Stimulated activated effector memory CD8-positive, alpha-beta T cell treated with anti-CD3 and anti-CD28 coated beads, Interleukin-12 subunit alpha, Interleukin-12 subunit beta, amount 100 ng/mL, for 72 hours (primary cell): ENCODE measurements around the gene CASP8AP2.
"Not testable (repeated sequence)": the region's sequence is repeated elsewhere in the genome, so short reads cannot be mapped to it uniquely, and the experiment has no call there.

Source experiments
- ATAC-seq: fragments of 150-1000 bp; cut with Tn5 transposase; 2 replicates; pipeline ENCODE4 v1.10.0; 2021
- DNase-seq, 2 donors: peaks; one replicate each; pipeline ENCODE4 v3.0.0; 2021 to 2022; ENCODE audit warnings: low spot score in 2 of 2
- H3K27ac Mint-ChIP-seq: one replicate; pipeline ENCODE4 v1.8.0; 2022; ENCODE audit warnings: mild to moderate bottlenecking, mixed read lengths
- H3K36me3 Mint-ChIP-seq: one replicate; pipeline ENCODE4 v1.8.0; 2022; ENCODE audit warnings: mild to moderate bottlenecking, mixed read lengths
- H3K4me1 Mint-ChIP-seq: one replicate; pipeline ENCODE4 v1.8.0; 2022; ENCODE audit warnings: mixed read lengths
- H3K4me3 Mint-ChIP-seq: one replicate; pipeline ENCODE4 v1.8.0; 2022; ENCODE audit warnings: mild to moderate bottlenecking, mixed read lengths
- H3K9me3 Mint-ChIP-seq: one replicate; pipeline ENCODE4 v1.8.0; 2022; ENCODE audit warnings: mixed read lengths

Gene CASP8AP2

DNA sequence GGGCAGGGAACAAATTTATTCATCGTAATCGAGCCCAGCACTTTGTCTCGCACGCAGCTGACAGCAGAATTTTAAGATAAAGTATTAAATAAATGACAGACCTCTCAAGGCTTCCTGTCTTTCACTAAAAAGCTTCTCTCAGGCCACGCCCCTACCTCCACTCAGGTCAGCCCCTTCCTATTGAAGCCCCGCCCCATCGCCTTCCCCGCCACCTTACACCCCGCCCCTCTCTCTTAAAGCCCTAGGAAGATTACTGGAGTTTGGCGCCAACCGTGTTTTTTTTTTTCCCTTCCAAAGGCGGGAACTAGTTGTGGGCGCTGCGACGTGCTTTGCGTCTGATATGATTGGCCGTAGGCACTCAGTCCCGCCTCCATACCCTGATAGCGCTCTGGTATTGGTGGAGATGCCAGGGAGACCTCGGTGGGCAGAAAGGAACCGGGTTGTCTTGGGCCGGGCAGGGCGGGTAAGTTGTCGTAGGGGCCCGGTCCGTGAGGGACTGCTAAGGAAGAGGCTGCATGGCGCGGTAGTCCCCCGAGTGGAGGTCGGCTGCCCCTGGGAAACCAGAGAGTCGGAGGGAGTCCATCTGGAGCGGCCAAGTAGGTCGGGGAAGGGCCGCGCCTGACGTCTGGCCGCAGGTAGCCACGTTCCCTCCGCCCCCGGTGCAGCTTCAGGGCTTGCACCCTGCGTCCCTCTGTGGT, at the start of gene CASP8AP2:
CASP8AP2 (plus strand) TSS at position 409 of the 698 bp plus-strand sequence.
- DNase-seq (peak; percentile 71 to 94), ATAC-seq (peak; percentile 98)
- Mint-ChIP-seq H3K36me3 (peaks cover 48% of the 10 kb centered on the region), H3K4me1 (peaks cover 22% of the 10 kb centered on the region), H3K27ac (peak within 1 kb of the TSS; percentile 95), H3K4me3 (peak within 1 kb of the TSS; percentile 97), H3K9me3 (no peaks in the 10 kb centered on the region)

- H3K9me3 Mint-ChIP-seq = no peaks in the 10 kb centered on the region
- no peak overlapping the region for H3K4me3 Mint-ChIP-seq
- H3K27ac Mint-ChIP-seq = no peak overlapping the region
- DNase-seq (no peak), ATAC-seq (no peak)
- peaks cover 93% of the 10 kb centered on the region for H3K36me3 Mint-ChIP-seq
- no peaks in the 10 kb centered on the region for H3K4me1 Mint-ChIP-seq
Observed at GRCh38 chr6:89781070-89782034, 48.3 kb upstream of the CASP8AP2 start.

GRCh38 chr6:89782222-89782621, 47.5 kb upstream of the CASP8AP2 start:
- DNase-seq = no peak
- H3K4me3 Mint-ChIP-seq = no peak overlapping the region
- no peak overlapping the region for H3K27ac Mint-ChIP-seq
- H3K9me3 Mint-ChIP-seq = no peaks in the 10 kb centered on the region
- no peak for ATAC-seq
- no peaks in the 10 kb centered on the region for H3K4me1 Mint-ChIP-seq
- H3K36me3 Mint-ChIP-seq = peaks cover 96% of the 10 kb centered on the region

- H3K27ac Mint-ChIP-seq, H3K9me3 Mint-ChIP-seq, DNase-seq, H3K4me1 Mint-ChIP-seq, ATAC-seq, H3K4me3 Mint-ChIP-seq: not testable (repeated sequence)
- H3K36me3 Mint-ChIP-seq = peaks cover 100% of the 10 kb centered on the region
Observed at GRCh38 chr6:89783293-89783692, 46.4 kb upstream of the CASP8AP2 start.

DNA sequence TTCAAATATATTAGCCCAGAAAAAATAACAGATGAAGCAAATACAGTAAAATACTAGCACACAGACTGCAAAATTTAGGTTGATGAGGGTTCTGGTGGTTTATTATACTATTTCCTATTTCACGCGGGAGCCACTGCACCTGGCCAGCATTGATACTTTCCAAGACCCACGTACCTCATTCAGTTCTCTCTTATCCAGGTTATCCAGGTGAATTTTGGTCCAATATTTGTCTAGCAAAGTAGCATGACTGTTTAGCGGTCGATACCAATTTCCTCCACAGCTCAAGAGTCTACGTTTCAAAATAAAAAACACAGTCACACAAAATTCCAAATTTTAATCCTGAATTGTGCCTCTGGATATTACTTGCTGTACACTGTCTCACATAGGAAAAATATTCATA, 44.8 kb upstream of the CASP8AP2 start:
- Mint-ChIP-seq H3K4me1 (no peaks in the 10 kb centered on the region), H3K4me3 (no peak overlapping the region), H3K9me3 (no peaks in the 10 kb centered on the region), H3K27ac (no peak overlapping the region), H3K36me3 (peaks cover 100% of the 10 kb centered on the region)
- DNase-seq = no peak
- no peak for ATAC-seq

GRCh38 chr6:89786970-89787369, 42.7 kb upstream of the CASP8AP2 start:
- Mint-ChIP-seq H3K4me3 (no peak overlapping the region), H3K36me3 (peaks cover 100% of the 10 kb centered on the region), H3K27ac (no peak overlapping the region), H3K4me1 (no peaks in the 10 kb centered on the region), H3K9me3 (no peaks in the 10 kb centered on the region)
- no peak for DNase-seq
- ATAC-seq = no peak

- H3K27ac Mint-ChIP-seq = peak overlapping the region; percentile 17
- no peak for DNase-seq
- H3K9me3 Mint-ChIP-seq = no peaks in the 10 kb centered on the region
- ATAC-seq = no peak
- peaks cover under 1% of the 10 kb centered on the region for H3K4me1 Mint-ChIP-seq
- H3K4me3 Mint-ChIP-seq = no peak overlapping the region
- H3K36me3 Mint-ChIP-seq = peaks cover 100% of the 10 kb centered on the region
Observed at GRCh38 chr6:89787660-89788328, 41.9 kb upstream of the CASP8AP2 start.

- no peak for ATAC-seq
Observed at GRCh38 chr6:89789980-89790379, 39.7 kb upstream of the CASP8AP2 start.

GRCh38 chr6:89790403-89790802, 39.3 kb upstream of the CASP8AP2 start:
- DNase-seq = no peak
- no peak for ATAC-seq
- H3K4me3 Mint-ChIP-seq = no peak overlapping the region
- H3K27ac Mint-ChIP-seq = no peak overlapping the region
- peaks cover 26% of the 10 kb centered on the region for H3K4me1 Mint-ChIP-seq
- no peaks in the 10 kb centered on the region for H3K9me3 Mint-ChIP-seq
- peaks cover 99% of the 10 kb centered on the region for H3K36me3 Mint-ChIP-seq

More at GRCh38 chr6:89789980-89790379, 39.7 kb upstream of the CASP8AP2 start:
- peaks cover 99% of the 10 kb centered on the region for H3K36me3 Mint-ChIP-seq
- peaks cover 22% of the 10 kb centered on the region for H3K4me1 Mint-ChIP-seq
- H3K9me3 Mint-ChIP-seq = no peaks in the 10 kb centered on the region
- H3K27ac Mint-ChIP-seq = no peak overlapping the region
- DNase-seq = no peak
- H3K4me3 Mint-ChIP-seq = no peak overlapping the region

GRCh38 chr6:89792881-89793280, 36.8 kb upstream of the CASP8AP2 start:
- H3K27ac Mint-ChIP-seq = no peak overlapping the region
- ATAC-seq = peak; percentile 46
- H3K9me3 Mint-ChIP-seq = no peaks in the 10 kb centered on the region
- H3K4me3 Mint-ChIP-seq = no peak overlapping the region
- H3K4me1 Mint-ChIP-seq = peaks cover 26% of the 10 kb centered on the region
- no peak for DNase-seq
- peaks cover 95% of the 10 kb centered on the region for H3K36me3 Mint-ChIP-seq

- Mint-ChIP-seq H3K4me3 (no peak overlapping the region), H3K27ac (peak overlapping the region; percentile 67)
- no peak for ATAC-seq
Observed at GRCh38 chr6:89793586-89793985, 36.1 kb upstream of the CASP8AP2 start.

GRCh38 chr6:89794324-89794723, 35.4 kb upstream of the CASP8AP2 start:
- Mint-ChIP-seq H3K9me3 (no peaks in the 10 kb centered on the region), H3K36me3 (peaks cover 95% of the 10 kb centered on the region), H3K27ac (peak overlapping the region; percentile 67), H3K4me3 (peak overlapping the region; percentile 14), H3K4me1 (peaks cover 26% of the 10 kb centered on the region)
- DNase-seq = no peak
- ATAC-seq = peak; percentile 64

More at GRCh38 chr6:89793586-89793985, 36.1 kb upstream of the CASP8AP2 start:
- no peak for DNase-seq
- Mint-ChIP-seq H3K4me1 (peaks cover 26% of the 10 kb centered on the region), H3K9me3 (no peaks in the 10 kb centered on the region), H3K36me3 (peaks cover 95% of the 10 kb centered on the region)

GRCh38 chr6:89797317-89797716, 32.4 kb upstream of the CASP8AP2 start:
- Mint-ChIP-seq H3K36me3 (peaks cover 95% of the 10 kb centered on the region), H3K4me1 (peaks cover 26% of the 10 kb centered on the region), H3K27ac (no peak overlapping the region), H3K9me3 (no peaks in the 10 kb centered on the region), H3K4me3 (no peak overlapping the region)
- DNase-seq = no peak
- ATAC-seq = no peak

GRCh38 chr6:89799096-89799495, 30.6 kb upstream of the CASP8AP2 start:
- H3K36me3 Mint-ChIP-seq = peaks cover 90% of the 10 kb centered on the region
- ATAC-seq (no peak), DNase-seq (no peak)
- H3K27ac Mint-ChIP-seq = no peak overlapping the region
- H3K4me1 Mint-ChIP-seq = peaks cover 13% of the 10 kb centered on the region
- H3K9me3 Mint-ChIP-seq = no peaks in the 10 kb centered on the region
- H3K4me3 Mint-ChIP-seq = no peak overlapping the region

- no peak overlapping the region for H3K4me3 Mint-ChIP-seq
- peaks cover 7% of the 10 kb centered on the region for H3K4me1 Mint-ChIP-seq
- H3K9me3 Mint-ChIP-seq = no peaks in the 10 kb centered on the region
- ATAC-seq (no peak), DNase-seq (no peak)
- H3K27ac Mint-ChIP-seq = peak overlapping the region; percentile 68
- H3K36me3 Mint-ChIP-seq = peaks cover 84% of the 10 kb centered on the region
Observed at GRCh38 chr6:89799756-89800155, 29.9 kb upstream of the CASP8AP2 start.
